AG04449 (cell line): ENCODE results near the gene ACTL7B.

ENCODE experiments used
- CTCF ChIA-PET: fragments of 350-600 bp; formaldehyde crosslinking; extraction: SDS; loops from one replicate; lab custom pipeline; 2021; ENCODE audit warnings: antibody characterized with exemption; lab: Yijun Ruan, JAX
- POLR2A ChIA-PET: fragments of 400-600, 350-600 bp; formaldehyde crosslinking; extraction: SDS; loops from one replicate; lab custom pipeline; 2020; ENCODE audit warnings: antibody characterized with exemption, inconsistent platforms; lab: Yijun Ruan, JAX
- DNase-seq: peaks from one replicate; pipeline ENCODE4 v3.0.0-alpha.2; 2010; ENCODE audit warnings: low read depth, low spot score
- H3K4me3 ChIP-seq: 2 replicates; pipeline ENCODE4 v1.5.1; 2011; ENCODE audit warnings: low read depth, mild to moderate bottlenecking, control low read depth, low read length
- CTCF ChIP-seq: IDR thresholded peaks from one replicate; pipeline ENCODE4 v1.5.1; 2011; ENCODE audit warnings: mild to moderate bottlenecking, moderate library complexity, low read length, control low read depth, inconsistent platforms; ENCODE audit not compliant: insufficient read depth; ENCODE audit errors: missing control alignments

ACTL7B gene

GRCh38 chr9:108816037-108816436 is 39.7 kb downstream of the ACTL7B start:
- CTCF ChIA-PET: interaction anchor here (0.8 kb wide), 1 partner anchor 54 kb away, joined by 3 read pairs; no protein-coding TSS in a partner anchor

GRCh38 chr9:108815156-108815555 is 40.6 kb downstream of the ACTL7B start:
- DNase-seq: no peak
- no peak for TF ChIP-seq CTCF
- CTCF ChIA-PET: interaction anchor here (1.2 to 3.0 kb wide), 3 partner anchors 8 to 23 kb away, joined by 3 to 10 read pairs (median 5); no protein-coding TSS in a partner anchor
- H3K4me3 ChIP-seq: no peak overlapping the region
- POLR2A ChIA-PET: no interaction called here

More at GRCh38 chr9:108816037-108816436, 39.7 kb downstream of the ACTL7B start:
- no peak for DNase-seq
- TF ChIP-seq CTCF: no peak
- no peak overlapping the region for H3K4me3 ChIP-seq
- POLR2A ChIA-PET: no interaction called here

- DNase-seq: peak; percentile 10
- POLR2A ChIA-PET: interaction anchor here (0.6 kb wide), 1 partner anchor 1530 kb away, joined by 5 read pairs; no protein-coding TSS in a partner anchor
These were observed 41.7 kb downstream of the ACTL7B start for GRCh38 chr9:108813951-108814601.

GRCh38 chr9:108812396-108813025 is 43.3 kb downstream of the ACTL7B start:
- TF ChIP-seq CTCF: no peak
- DNase-seq: no peak
- POLR2A ChIA-PET: no interaction called here
- CTCF ChIA-PET: interaction anchor here (1.0 to 3.0 kb wide), 4 partner anchors 10 to 1347 kb away, joined by 3 to 10 read pairs (median 3); no protein-coding TSS in a partner anchor
- no peak overlapping the region for H3K4me3 ChIP-seq

More at GRCh38 chr9:108813951-108814601, 41.7 kb downstream of the ACTL7B start:
- no peak overlapping the region for H3K4me3 ChIP-seq
- CTCF ChIA-PET: interaction anchor here (0.9 to 3.0 kb wide), 4 partner anchors 9 to 22 kb away, joined by 3 to 10 read pairs (median 4); no protein-coding TSS in a partner anchor
- peak; percentile 13 for TF ChIP-seq CTCF

GRCh38 chr9:108811944-108812343 is 43.8 kb downstream of the ACTL7B start:
- no peak overlapping the region for H3K4me3 ChIP-seq
- ChIA-PET CTCF (no interaction called here), POLR2A (no interaction called here)
- no peak for DNase-seq
- TF ChIP-seq CTCF: no peak

GRCh38 chr9:108809269-108809668 is 46.5 kb downstream of the ACTL7B start:
- TF ChIP-seq CTCF: no peak
- H3K4me3 ChIP-seq: no peak overlapping the region
- DNase-seq: no peak
- ChIA-PET CTCF (no interaction called here), POLR2A (no interaction called here)
